ENCODE measurements around the gene LIG3. TPM values are rescaled to one million over a fixed set of nuclear protein-coding genes. Genes with fewer than 3 reads are reported as not detected.
"Not testable (repeated sequence)": the region's sequence is repeated elsewhere in the genome, so short reads cannot be mapped to it uniquely, and the experiment has no call there.

The LIG3 gene
- total and polyA plus RNA-seq, 2 of the 4 experiments (the other 2 are of a cell fraction): 36.4 to 41.9 TPM

DNA sequence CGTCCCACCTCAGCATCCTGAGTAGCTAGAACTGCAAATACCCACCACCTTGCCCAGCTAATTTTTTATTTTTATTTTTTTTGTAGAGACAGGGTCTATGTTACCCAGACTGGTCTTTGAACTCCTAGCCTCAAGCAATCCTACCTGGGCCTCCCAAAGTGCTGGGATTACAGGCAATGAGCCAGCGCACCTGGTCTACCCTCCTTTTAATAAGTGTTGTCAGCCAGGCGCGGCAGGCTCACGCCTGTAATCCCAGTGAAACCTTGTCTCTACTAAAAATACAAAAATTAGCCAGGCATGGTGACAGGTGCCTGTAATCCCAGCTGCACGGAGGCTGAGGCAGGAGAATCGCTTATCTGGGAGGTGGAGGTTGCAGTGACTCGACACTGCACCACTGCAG is 63.9 kb downstream of the LIG3 start:
- no peak overlapping the region for H3K4ac ChIP-seq (ENCODE audit: low read depth, low read length)
- BruUV-seq (replicated peaks): no TSS peak
- DNase-seq: no peak
- H4K91ac ChIP-seq (ENCODE audit: insufficient read depth, low read depth, low read length): no peak overlapping the region
- H3K4me3 ChIP-seq (ENCODE audit: insufficient read depth, low read depth, low read length): no peak overlapping the region
- ATAC-seq (ENCODE audit: low read depth): no peak
- no peak overlapping the region for H2AK5ac ChIP-seq (ENCODE audit: low read depth, low read length)
- TF ChIP-seq FOS (IDR thresholded peaks at IDR 0.05; ENCODE audit: low read depth, low read length): no peak
- no peak for TF ChIP-seq CEBPB (IDR thresholded peaks at IDR 0.05; ENCODE audit: low read depth, low read length)
- no peak for TF ChIP-seq RFX5 (IDR thresholded peaks at IDR 0.05; ENCODE audit: low read depth, low read length)
- no peak for TF ChIP-seq NFE2L2 (IDR thresholded peaks at IDR 0.05; ENCODE audit: low read depth, low read length)
- TF ChIP-seq SMC3 (IDR thresholded peaks at IDR 0.05; ENCODE audit: low read depth, low read length): no peak
- H3K79me1 ChIP-seq (ENCODE audit: low read depth in 1 of 2, low read length in 2 of 2): peaks cover 17 to 46% of the 10 kb centered on the region in 2 experiments
- no peak overlapping the region for H2BK15ac ChIP-seq (ENCODE audit: low read depth, low read length)
- dilution Hi-C loops (cut with HindIII; ENCODE audit: low sequenced_read_pairs, unreplicated experiment) (no loop called here), in situ Hi-C loops (cut with MboI; ENCODE audit: low sequenced_read_pairs) (no loop called here), intact Hi-C loops (cut with micrococcal nuclease) (loop anchor here (5.0 kb wide), 2 partner anchors 33 to 367 kb away; no protein-coding TSS in a partner anchor)
- no peak overlapping the region for H3K9ac ChIP-seq (ENCODE audit: low read depth, low read length)
- no peaks in the 10 kb centered on the region for H3K9me3 ChIP-seq (ENCODE audit: control insufficient read depth, insufficient read depth, low read length)
- ChIA-PET CTCF (interaction anchor here (0.7 kb wide), 2 partner anchors 9 to 24 kb away, joined by 5 read pairs; no protein-coding TSS in a partner anchor), POLR2A (ENCODE audit: unreplicated experiment) (no interaction called here)
- no peaks in the 10 kb centered on the region; the same call in 1 of the 2 replicates for H3K9me1 ChIP-seq (ENCODE audit: insufficient read depth, low read length)
- H3K18ac ChIP-seq (ENCODE audit: low read depth, low read length): no peak overlapping the region
- no peak overlapping the region for H3K4me2 ChIP-seq (ENCODE audit: low read depth, low read length)
- no peak overlapping the region for H4K8ac ChIP-seq (ENCODE audit: low read depth in 2 of 2, low read length in 2 of 2)
- no peak overlapping the region for H2AFZ ChIP-seq (replicated peaks; ENCODE audit: low read length, poor library complexity)
- H2AK9ac ChIP-seq (replicated peaks; ENCODE audit: low read depth, low read length, poor library complexity): no peak overlapping the region
- WGBS, 2 experiments (ENCODE audit: extremely low coverage in 2 of 2, insufficient read length in 1 of 2): no CpG with 5 or more reads among the region's 8 CpGs
- no peak overlapping the region for H2BK120ac ChIP-seq (ENCODE audit: low read depth, low read length)
- H3K27me3 ChIP-seq (ENCODE audit: control insufficient read depth, insufficient read depth, low read length): no peaks in the 10 kb centered on the region
- no peak overlapping the region for H3K14ac ChIP-seq (replicated peaks; ENCODE audit: low read depth, low read length)
- H4K5ac ChIP-seq (ENCODE audit: low read depth, low read length): no peak overlapping the region
- no peaks in the 10 kb centered on the region for H3K4me1 ChIP-seq (ENCODE audit: control insufficient read depth, insufficient read depth, low read length)
- H3K56ac ChIP-seq (ENCODE audit: extremely low read depth, insufficient read depth, low read length): no peak overlapping the region
- no peaks in the 10 kb centered on the region for H3K36me3 ChIP-seq (ENCODE audit: control insufficient read depth, insufficient read depth, low read length)
- H3K23ac ChIP-seq (ENCODE audit: low read depth, low read length): no peak overlapping the region
- H2BK5ac ChIP-seq (ENCODE audit: low read depth, low read length, poor library complexity, severe bottlenecking): no peak overlapping the region
- H4K20me1 ChIP-seq (ENCODE audit: insufficient read depth, low read length): 0 out of 2 replicates have a peak, but pooled peaks cover 9% of the 10 kb centered on the region
- no peak overlapping the region for H2BK20ac ChIP-seq (ENCODE audit: low read depth, low read length)
- H3K27ac ChIP-seq (ENCODE audit: insufficient read depth, low read length): no peak overlapping the region

DNA sequence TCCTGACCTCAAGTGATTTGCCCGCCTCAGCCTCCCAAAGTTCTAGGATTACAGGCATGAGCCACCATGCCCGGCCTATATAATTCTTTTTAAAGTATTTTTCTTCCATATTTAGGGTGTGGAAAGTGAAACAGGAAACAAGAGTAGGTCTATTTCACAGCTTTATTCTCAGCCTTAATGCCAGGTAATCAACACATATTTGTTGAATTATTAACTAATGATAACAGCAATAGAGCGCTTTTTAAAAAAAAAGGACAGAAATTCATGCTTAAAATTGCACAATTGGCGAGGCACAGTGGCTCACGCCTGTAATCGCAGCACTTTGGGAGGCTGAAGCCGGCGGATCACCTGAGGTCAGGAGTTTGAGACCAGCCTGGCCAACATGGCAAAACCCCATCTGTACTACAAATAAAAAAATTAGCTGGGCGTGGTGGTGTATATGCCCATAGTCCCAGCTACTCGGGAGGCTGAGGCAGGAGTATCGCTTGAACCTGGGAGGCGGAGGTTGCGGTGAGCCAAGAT is 65.2 kb downstream of the LIG3 start:
- H3K4me3 ChIP-seq (ENCODE audit: insufficient read depth, low read depth, low read length); H3K56ac ChIP-seq (ENCODE audit: extremely low read depth, insufficient read depth, low read length); POLR2A ChIA-PET (ENCODE audit: unreplicated experiment); H3K9me3 ChIP-seq (ENCODE audit: control insufficient read depth, insufficient read depth, low read length); in situ Hi-C loops (cut with MboI; ENCODE audit: low sequenced_read_pairs); H2BK15ac ChIP-seq (ENCODE audit: low read depth, low read length); BruUV-seq (replicated peaks); H4K91ac ChIP-seq (ENCODE audit: insufficient read depth, low read depth, low read length); H2BK20ac ChIP-seq (ENCODE audit: low read depth, low read length); H3K27me3 ChIP-seq (ENCODE audit: control insufficient read depth, insufficient read depth, low read length); ATAC-seq (ENCODE audit: low read depth); H2AK5ac ChIP-seq (ENCODE audit: low read depth, low read length); H4K5ac ChIP-seq (ENCODE audit: low read depth, low read length); intact Hi-C loops (cut with micrococcal nuclease); H3K23ac ChIP-seq (ENCODE audit: low read depth, low read length); H3K4me1 ChIP-seq (ENCODE audit: control insufficient read depth, insufficient read depth, low read length); H2BK120ac ChIP-seq (ENCODE audit: low read depth, low read length); CTCF ChIA-PET; H3K9ac ChIP-seq (ENCODE audit: low read depth, low read length); H3K36me3 ChIP-seq (ENCODE audit: control insufficient read depth, insufficient read depth, low read length); H2AK9ac ChIP-seq (replicated peaks; ENCODE audit: low read depth, low read length, poor library complexity); H3K9me1 ChIP-seq (ENCODE audit: insufficient read depth, low read length); H3K4me2 ChIP-seq (ENCODE audit: low read depth, low read length); dilution Hi-C loops (cut with HindIII; ENCODE audit: low sequenced_read_pairs, unreplicated experiment); H3K18ac ChIP-seq (ENCODE audit: low read depth, low read length); H3K27ac ChIP-seq (ENCODE audit: insufficient read depth, low read length); H3K4ac ChIP-seq (ENCODE audit: low read depth, low read length); H4K8ac ChIP-seq (ENCODE audit: low read depth in 2 of 2, low read length in 2 of 2); H2AFZ ChIP-seq (replicated peaks; ENCODE audit: low read length, poor library complexity); H3K14ac ChIP-seq (replicated peaks; ENCODE audit: low read depth, low read length); H2BK5ac ChIP-seq (ENCODE audit: low read depth, low read length, poor library complexity, severe bottlenecking); DNase-seq: not testable (repeated sequence)
- H4K20me1 ChIP-seq (ENCODE audit: insufficient read depth, low read length): 0 out of 2 replicates have a peak, but pooled peaks cover 14% of the 10 kb centered on the region
- 90% methylated on average over 2 of the region's 13 CpGs; no CpG with 5 or more reads in 1 of the 2 experiments for WGBS, 2 experiments (ENCODE audit: extremely low coverage in 2 of 2, insufficient read length in 1 of 2)
- peaks cover 22 to 48% of the 10 kb centered on the region in 2 experiments for H3K79me1 ChIP-seq (ENCODE audit: low read depth in 1 of 2, low read length in 2 of 2)
